Gastrocnemius medialis (tissue), 4 donors: ENCODE measurements around the gene BLCAP.

Experiments used
- CTCF ChIP-seq, 5 experiments: fragments of 450-650 bp in 3 of 5; fragments of 200-600 bp in 2 of 5; sonication (generic) in 2 of 5; IDR thresholded peaks in 4 of 5; conservative IDR thresholded peaks in 1 of 5; 1 replicate in 4 of 5; 2 replicates in 1 of 5; pipeline ENCODE4 v1.5.1; 2016 to 2019; ENCODE audit warnings: antibody characterized with exemption in 5 of 5, mild to moderate bottlenecking in 3 of 5, moderate library complexity in 3 of 5
- POLR2A ChIP-seq, 2 donors: fragments of 450-650 bp; IDR thresholded peaks; one replicate each; pipeline ENCODE4 v1.6.1; 2017; ENCODE audit warnings: antibody characterized with exemption in 2 of 2, mild to moderate bottlenecking in 2 of 2, moderate library complexity in 2 of 2

DNA sequence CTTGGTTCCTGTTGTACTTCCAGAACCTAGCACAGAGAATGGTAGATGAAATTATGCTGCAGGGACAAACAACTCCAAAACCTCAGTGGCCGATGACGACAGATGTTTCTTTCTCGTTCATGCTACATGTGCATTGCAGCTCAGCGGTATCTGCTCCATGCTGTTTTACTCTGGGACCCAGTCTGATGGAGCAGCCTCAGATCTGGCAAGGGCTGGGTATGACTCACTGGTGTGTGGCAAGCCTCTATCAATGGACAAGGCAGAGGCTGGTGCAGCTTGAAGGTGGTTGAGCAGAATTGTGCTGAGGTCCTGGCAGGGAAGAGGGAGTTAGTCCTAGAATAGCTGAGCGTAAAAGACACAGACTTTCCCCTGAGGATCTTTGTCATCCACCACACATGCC lies 10.3 kb upstream of the BLCAP start:
- TF ChIP-seq CTCF (IDR thresholded peaks at IDR 0.05 in 4 of 5, conservative IDR thresholded peaks at IDR 0.05 in 1 of 5) (no peak), POLR2A (IDR thresholded peaks at IDR 0.05) (no peak)
